ENCODE results near the gene CAMKK2.
"Not testable (repeated sequence)": the region's sequence is repeated elsewhere in the genome, so short reads cannot be mapped to it uniquely, and the experiment has no call there.

The CAMKK2 gene

GRCh38 chr12:121283388-121283787 lies 13.1 kb downstream of the CAMKK2 start:
- DNase-seq (ENCODE audit: low spot score) = no peak
- TF ChIP-seq CTCF (IDR thresholded peaks at IDR 0.05; ENCODE audit: extremely low read depth, missing control alignments) = no peak

GRCh38 chr12:121282910-121283309 lies 13.6 kb downstream of the CAMKK2 start:
- not testable (repeated sequence) for DNase-seq (ENCODE audit: low spot score)

GRCh38 chr12:121282072-121282742 lies 14.3 kb downstream of the CAMKK2 start:
- no peak for TF ChIP-seq CTCF (IDR thresholded peaks at IDR 0.05; ENCODE audit: extremely low read depth, missing control alignments)
- no peak for DNase-seq (ENCODE audit: low spot score)

GRCh38 chr12:121281116-121281515 lies 15.4 kb downstream of the CAMKK2 start:
- not testable (repeated sequence) for DNase-seq (ENCODE audit: low spot score)

- not testable (repeated sequence) for DNase-seq (ENCODE audit: low spot score)
Observed at GRCh38 chr12:121280531-121280930, 16.0 kb downstream of the CAMKK2 start.

- no peak for DNase-seq (ENCODE audit: low spot score)
Observed at GRCh38 chr12:121279507-121279915, 17.0 kb downstream of the CAMKK2 start.

GRCh38 chr12:121279071-121279375 lies 17.5 kb downstream of the CAMKK2 start:
- no peak for DNase-seq (ENCODE audit: low spot score)
- TF ChIP-seq CTCF (IDR thresholded peaks at IDR 0.05; ENCODE audit: extremely low read depth, missing control alignments) = no peak

More at GRCh38 chr12:121279507-121279915, 17.0 kb downstream of the CAMKK2 start:
- no peak for TF ChIP-seq CTCF (IDR thresholded peaks at IDR 0.05; ENCODE audit: extremely low read depth, missing control alignments)

- no peak for DNase-seq (ENCODE audit: low spot score)
Observed at GRCh38 chr12:121278169-121279070, 18.1 kb downstream of the CAMKK2 start.

More at GRCh38 chr12:121278169-121279070, 18.1 kb downstream of the CAMKK2 start:
- no peak for TF ChIP-seq CTCF (IDR thresholded peaks at IDR 0.05; ENCODE audit: extremely low read depth, missing control alignments)
